Mucosa of rectum (tissue), 2 donors: ENCODE data around the gene PTCH1.

ENCODE experiments used
- H3K27ac ChIP-seq, 2 donors: one replicate each; pipeline ENCODE4 v1.7.0; 2013; ENCODE audit warnings: inconsistent platforms in 2 of 2, low read depth in 2 of 2, low read length in 2 of 2
- H3K27me3 ChIP-seq, 2 donors: one replicate each; pipeline ENCODE4 v1.7.0; 2013; ENCODE audit warnings: low read length in 2 of 2; ENCODE audit not compliant: control insufficient read depth in 2 of 2, insufficient read depth in 2 of 2
- H3K36me3 ChIP-seq, 2 donors: one replicate each; pipeline ENCODE4 v1.7.0; 2013; ENCODE audit warnings: low read length in 2 of 2; ENCODE audit not compliant: control insufficient read depth in 2 of 2, insufficient read depth in 2 of 2
- H3K4me1 ChIP-seq, 2 donors: one replicate each; pipeline ENCODE4 v1.7.0; 2013; ENCODE audit warnings: low read length in 2 of 2, mild to moderate bottlenecking in 1 of 2; ENCODE audit not compliant: control insufficient read depth in 2 of 2, insufficient read depth in 2 of 2
- H3K4me3 ChIP-seq, 2 donors: one replicate each; pipeline ENCODE4 v1.7.0; 2013; ENCODE audit warnings: low read length in 2 of 2
- H3K9ac ChIP-seq, 2 donors: one replicate each; pipeline ENCODE4 v1.7.0; 2013; ENCODE audit warnings: low read length in 2 of 2, low read depth in 1 of 2, mild to moderate bottlenecking in 1 of 2
- H3K9me3 ChIP-seq, 2 donors: one replicate each; pipeline ENCODE4 v1.7.0; 2013; ENCODE audit warnings: low read length in 2 of 2; ENCODE audit not compliant: control insufficient read depth in 2 of 2
- donor health status: healthy.
- donor health status: Normal muscosa, but diverticular disease.

The PTCH1 gene

DNA sequence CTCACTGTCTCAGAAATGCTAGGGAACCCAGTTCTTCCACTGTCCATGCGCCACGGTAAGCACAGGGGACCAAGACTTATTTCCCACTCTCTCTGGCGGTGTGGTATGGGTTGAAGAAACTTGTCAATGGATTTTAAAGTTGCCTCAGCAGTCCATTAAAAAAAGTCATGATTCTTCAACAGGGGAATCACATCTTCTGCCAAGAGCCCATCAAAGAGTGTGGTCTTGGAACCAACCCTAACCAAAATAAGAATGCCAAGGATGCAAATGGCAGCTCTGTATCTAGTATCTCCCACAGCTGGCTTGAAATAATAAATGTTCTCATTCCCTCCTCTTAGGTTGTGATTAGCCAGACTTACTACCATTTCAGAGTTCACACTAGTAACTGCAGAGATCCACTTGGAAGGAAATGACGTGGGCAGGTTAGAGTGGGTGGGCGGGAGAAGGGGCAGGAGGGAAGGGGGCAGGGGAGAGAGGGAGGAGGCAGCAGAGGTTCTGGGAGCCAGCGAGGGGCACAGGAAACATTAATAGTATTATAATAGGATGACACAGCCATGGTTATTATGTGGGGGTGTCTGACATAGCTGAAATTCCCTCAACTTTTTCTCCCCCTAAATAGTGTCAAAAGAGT lies 17.6 kb downstream of the PTCH1 start:
- Histone ChIP-seq H3K36me3 (peaks cover 3 to 5% of the 10 kb centered on the region in 2 donors), H3K27ac (no peak overlapping the region), H3K27me3 (no peaks in the 10 kb centered on the region), H3K9me3 (no peaks in the 10 kb centered on the region), H3K4me1 (peaks cover 3 to 6% of the 10 kb centered on the region in 2 donors), H3K4me3 (no peak overlapping the region), H3K9ac (no peak overlapping the region)

DNA sequence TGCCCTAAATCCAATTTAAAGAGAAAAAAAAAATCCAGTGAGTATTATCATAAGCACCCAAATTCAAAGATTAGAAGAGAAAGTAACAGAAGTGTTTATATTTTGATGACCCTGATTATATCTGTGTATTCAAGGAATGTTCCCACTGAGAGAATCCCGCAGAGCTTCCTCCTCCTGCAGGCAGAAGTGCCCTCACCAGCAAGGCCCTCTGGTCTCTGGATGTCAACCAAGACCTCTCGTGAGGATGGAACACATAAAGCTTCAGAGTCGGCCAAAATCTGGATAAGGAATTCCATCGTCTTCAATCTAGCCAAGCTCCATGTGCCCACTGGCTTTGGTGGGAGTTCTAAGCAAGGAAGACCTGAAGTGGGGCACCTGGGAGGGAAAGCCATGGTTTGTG lies 18.1 kb downstream of the PTCH1 start:
- Histone ChIP-seq H3K4me1 (peaks cover 8 to 10% of the 10 kb centered on the region in 2 donors), H3K27ac (no peak overlapping the region), H3K9ac (no peak overlapping the region), H3K4me3 (no peak overlapping the region), H3K27me3 (no peaks in the 10 kb centered on the region), H3K9me3 (no peaks in the 10 kb centered on the region), H3K36me3 (peaks cover 3 to 9% of the 10 kb centered on the region in 2 donors)

- Histone ChIP-seq H3K27ac (no peak overlapping the region), H3K9ac (no peak overlapping the region), H3K36me3 (peaks cover 3 to 9% of the 10 kb centered on the region in 2 donors), H3K4me3 (no peak overlapping the region), H3K4me1 (peaks cover 8 to 10% of the 10 kb centered on the region in 2 donors), H3K27me3 (no peaks in the 10 kb centered on the region), H3K9me3 (no peaks in the 10 kb centered on the region)
Measured at GRCh38 chr9:95497772-95498171, 19.0 kb downstream of the PTCH1 start.

- H3K4me3 ChIP-seq = no peak overlapping the region
- no peak overlapping the region for H3K27ac ChIP-seq
- H3K36me3 ChIP-seq = peaks cover 3 to 9% of the 10 kb centered on the region in 2 donors
- no peak overlapping the region for H3K9ac ChIP-seq
- no peaks in the 10 kb centered on the region for H3K9me3 ChIP-seq
- H3K27me3 ChIP-seq = no peaks in the 10 kb centered on the region
- peaks cover 8 to 10% of the 10 kb centered on the region in 2 donors for H3K4me1 ChIP-seq
Measured at GRCh38 chr9:95496687-95497086, 20.1 kb downstream of the PTCH1 start.

GRCh38 chr9:95495961-95496360 lies 20.8 kb downstream of the PTCH1 start:
- H3K27ac ChIP-seq = peak overlapping the region in 1 of 2 donors; percentile 49
- H3K4me1 ChIP-seq = peaks cover 8 to 10% of the 10 kb centered on the region in 2 donors

GRCh38 chr9:95495529-95495928 lies 21.2 kb downstream of the PTCH1 start:
- Histone ChIP-seq H3K9ac (no peak overlapping the region), H3K27ac (peak overlapping the region in 1 of 2 donors; percentile 49), H3K4me1 (peaks cover 8 to 10% of the 10 kb centered on the region in 2 donors), H3K9me3 (no peaks in the 10 kb centered on the region), H3K36me3 (peaks cover 1 to 7% of the 10 kb centered on the region in 2 donors), H3K4me3 (no peak overlapping the region), H3K27me3 (no peaks in the 10 kb centered on the region)

More at GRCh38 chr9:95495961-95496360, 20.8 kb downstream of the PTCH1 start:
- no peaks in the 10 kb centered on the region for H3K27me3 ChIP-seq
- H3K9ac ChIP-seq = no peak overlapping the region
- H3K36me3 ChIP-seq = peaks cover 3 to 9% of the 10 kb centered on the region in 2 donors
- H3K4me3 ChIP-seq = no peak overlapping the region
- no peaks in the 10 kb centered on the region for H3K9me3 ChIP-seq

DNA sequence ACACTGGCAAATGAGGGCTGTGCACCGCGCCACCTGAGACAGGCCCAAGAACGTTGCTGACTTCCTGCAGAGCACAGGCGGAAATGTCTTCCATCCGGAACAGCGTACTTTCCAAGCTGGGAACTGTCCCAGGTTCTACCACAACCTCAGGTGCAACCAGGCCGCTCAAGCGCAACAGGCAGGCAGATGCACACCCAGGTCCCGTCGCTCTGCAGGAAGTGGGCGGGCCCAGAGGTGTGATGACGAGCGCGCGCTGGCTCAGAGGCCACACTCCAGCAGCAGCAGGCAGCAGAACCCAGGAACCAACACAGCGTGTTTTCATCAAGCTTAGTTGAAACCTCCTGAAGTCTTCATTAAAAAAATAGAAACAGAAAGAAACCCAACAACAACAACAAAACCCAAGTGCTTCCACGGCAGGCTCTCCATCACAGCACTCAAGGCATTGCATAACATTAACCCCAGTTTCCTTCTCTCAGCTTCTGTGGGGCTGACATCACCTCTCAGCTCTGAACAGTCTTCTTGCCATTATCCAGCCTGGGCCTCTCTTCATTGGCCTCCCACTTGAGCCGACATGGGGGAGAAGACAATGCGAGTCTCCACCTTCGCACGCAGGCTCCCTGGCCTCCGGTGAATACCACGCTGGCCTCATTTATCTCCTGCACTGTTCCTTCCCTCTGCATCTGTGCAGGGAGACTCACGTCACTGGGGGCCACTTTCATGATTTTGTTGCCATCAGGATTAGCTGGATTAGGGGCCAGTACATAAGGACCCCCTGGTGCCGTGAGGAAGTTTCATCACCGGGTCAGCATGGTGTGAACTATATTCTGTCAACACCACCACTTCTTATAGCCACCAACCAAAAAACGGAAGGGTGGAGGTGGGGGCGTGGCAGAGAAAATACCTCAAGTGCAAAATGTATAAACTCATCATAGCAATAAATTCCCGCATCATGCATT lies 22.1 kb downstream of the PTCH1 start:
- Histone ChIP-seq H3K27me3 (no peaks in the 10 kb centered on the region), H3K27ac (peak overlapping the region; percentile 27 to 83), H3K4me3 (peak overlapping the region; percentile 26 to 61), H3K4me1 (peaks cover 8 to 10% of the 10 kb centered on the region in 2 donors), H3K9me3 (no peaks in the 10 kb centered on the region), H3K9ac (peak overlapping the region; percentile 35 to 46), H3K36me3 (peaks cover 0 to 4% of the 10 kb centered on the region in 2 donors)

GRCh38 chr9:95494022-95494415 lies 22.8 kb downstream of the PTCH1 start:
- no peaks in the 10 kb centered on the region for H3K27me3 ChIP-seq
- H3K9me3 ChIP-seq = no peaks in the 10 kb centered on the region
- peak overlapping the region; percentile 27 to 83 for H3K27ac ChIP-seq
- peak overlapping the region; percentile 17 to 46 for H3K9ac ChIP-seq
- peak overlapping the region; percentile 26 to 61 for H3K4me3 ChIP-seq
- peaks cover 8 to 10% of the 10 kb centered on the region in 2 donors for H3K4me1 ChIP-seq
- peaks cover 0 to 4% of the 10 kb centered on the region in 2 donors for H3K36me3 ChIP-seq

DNA sequence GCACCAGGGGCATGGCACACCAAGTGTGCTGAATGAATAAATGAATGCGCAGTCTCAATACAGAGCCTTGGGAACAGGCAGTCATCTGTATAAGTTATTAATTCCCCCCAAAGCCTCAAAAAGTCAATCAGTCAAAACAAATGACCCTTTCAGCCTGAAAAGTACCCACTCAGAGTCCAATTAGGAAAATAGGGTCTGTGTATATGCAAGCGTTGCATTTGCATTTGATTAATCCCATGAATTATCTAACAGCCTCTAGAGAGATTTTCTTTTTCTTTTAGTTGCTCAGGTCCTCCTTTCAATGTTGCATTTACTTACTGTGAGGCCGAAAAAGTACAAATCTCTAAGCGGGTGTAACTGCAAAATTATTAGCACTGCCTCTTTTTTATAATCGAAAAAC lies 23.4 kb downstream of the PTCH1 start:
- Histone ChIP-seq H3K4me3 (no peak overlapping the region), H3K9me3 (no peaks in the 10 kb centered on the region), H3K4me1 (peaks cover 8 to 10% of the 10 kb centered on the region in 2 donors), H3K27ac (no peak overlapping the region), H3K9ac (no peak overlapping the region), H3K27me3 (no peaks in the 10 kb centered on the region), H3K36me3 (peaks cover 0 to 4% of the 10 kb centered on the region in 2 donors)
